WTC11 (cell line): ENCODE results near the gene MRPL39. TPM values are rescaled to one million over a fixed set of nuclear protein-coding genes. Genes with fewer than 3 reads are reported as not detected.

Experiments used
- ATAC-seq: fragments of 200-7000 bp; cut with Tn5 transposase; 2 replicates; pipeline ENCODE4 v1.10.0; 2021; ENCODE audit warnings: mild to moderate bottlenecking, moderate library complexity
- CTCF ChIA-PET: fragments of 300-600 bp; sonication (Branson Sonifier 250); formaldehyde crosslinking; loops from one replicate; lab custom pipeline; 2021; ENCODE audit warnings: antibody characterized with exemption; lab: Charles Lee
- POLR2A ChIA-PET: fragments of 350-600 bp; sonication (Branson Sonifier 250); formaldehyde crosslinking; loops from one replicate; lab custom pipeline; 2021; ENCODE audit warnings: antibody characterized with exemption; lab: Charles Lee
- DNase-seq: peaks from one replicate; pipeline ENCODE4 v3.0.0; 2021; ENCODE audit warnings: low spot score
- H3K27ac Mint-ChIP-seq: 2 replicates; pipeline ENCODE4 v1.8.0; 2021; ENCODE audit warnings: mixed read lengths
- H3K27me3 Mint-ChIP-seq: 2 replicates; pipeline ENCODE4 v1.8.0; 2021; ENCODE audit warnings: low read depth, mild to moderate bottlenecking, moderate library complexity, mixed read lengths
- H3K36me3 Mint-ChIP-seq: 2 replicates; pipeline ENCODE4 v1.8.0; 2021; ENCODE audit warnings: mixed read lengths
- H3K4me1 Mint-ChIP-seq: 2 replicates; pipeline ENCODE4 v1.8.0; 2022; ENCODE audit warnings: mixed read lengths
- H3K4me3 Mint-ChIP-seq: 2 replicates; pipeline ENCODE4 v1.8.0; 2021; ENCODE audit warnings: mild to moderate bottlenecking, moderate library complexity, mixed read lengths
- H3K9me3 Mint-ChIP-seq: 2 replicates; pipeline ENCODE4 v1.8.0; 2021; ENCODE audit warnings: mixed read lengths
- ATF1 ChIP-seq: sonication (generic); formaldehyde crosslinking; IDR thresholded peaks from 2 replicates; pipeline ENCODE4 v1.8.1; 2023; ENCODE audit warnings: mild to moderate bottlenecking, moderate library complexity, missing genetic modification reagents
- ATF3 ChIP-seq: sonication (generic); formaldehyde crosslinking; conservative IDR thresholded peaks from 2 replicates; pipeline ENCODE4 v1.8.1; 2022; ENCODE audit warnings: mild to moderate bottlenecking, missing genetic modification reagents
- CREB1 ChIP-seq: sonication (generic); formaldehyde crosslinking; IDR thresholded peaks from 2 replicates; pipeline ENCODE4 v1.8.0; 2023; ENCODE audit warnings: mild to moderate bottlenecking, missing genetic modification reagents
- CREM ChIP-seq: sonication (generic); formaldehyde crosslinking; IDR thresholded peaks from 2 replicates; pipeline ENCODE4 v1.8.1; 2022; ENCODE audit warnings: mild to moderate bottlenecking, missing genetic modification reagents, moderate library complexity
- CTCF ChIP-seq: fragments of 200-600 bp; IDR thresholded peaks from 2 replicates; pipeline ENCODE4 v1.8.0; 2022; ENCODE audit warnings: antibody characterized with exemption
- HMGA2 ChIP-seq: fragments of 250-450 bp; sonication (Bioruptor Pico); IDR thresholded peaks from 2 replicates; pipeline ENCODE4 v1.4.0; 2021; ENCODE audit warnings: mild to moderate bottlenecking, moderate library complexity
- JAZF1 ChIP-seq: fragments of 250-450 bp; sonication (Bioruptor Pico); IDR thresholded peaks from 2 replicates; pipeline ENCODE4 v1.9.0; 2021; ENCODE audit warnings: moderate library complexity, mild to moderate bottlenecking, inconsistent platforms
- MAX ChIP-seq: sonication (generic); formaldehyde crosslinking; IDR thresholded peaks from 2 replicates; pipeline ENCODE4 v1.8.0; 2022; ENCODE audit warnings: mild to moderate bottlenecking, missing genetic modification reagents
- MLX ChIP-seq: sonication (generic); formaldehyde crosslinking; IDR thresholded peaks from 2 replicates; pipeline ENCODE4 v1.8.1; 2023; ENCODE audit warnings: mild to moderate bottlenecking, missing genetic modification reagents, moderate library complexity
- NR1H2 ChIP-seq: sonication (generic); formaldehyde crosslinking; IDR thresholded peaks from 2 replicates; pipeline ENCODE4 v1.9.0; 2021; ENCODE audit warnings: mild to moderate bottlenecking, moderate library complexity, missing genetic modification reagents
- NR2C2 ChIP-seq: sonication (generic); formaldehyde crosslinking; IDR thresholded peaks from 2 replicates; pipeline ENCODE4 v1.8.0; 2022; ENCODE audit warnings: mild to moderate bottlenecking, missing genetic modification reagents
- PREB ChIP-seq: sonication (generic); formaldehyde crosslinking; IDR thresholded peaks from 2 replicates; pipeline ENCODE4 v1.8.1; 2022; ENCODE audit warnings: mild to moderate bottlenecking, missing genetic modification reagents, moderate library complexity, borderline replicate concordance
- RELA ChIP-seq: sonication (generic); formaldehyde crosslinking; IDR thresholded peaks from 2 replicates; pipeline ENCODE4 v1.8.1; 2022; ENCODE audit warnings: missing genetic modification reagents, mild to moderate bottlenecking, borderline replicate concordance
- SOX15 ChIP-seq: fragments of 250-450 bp; sonication (Bioruptor Pico); IDR thresholded peaks from 2 replicates; pipeline ENCODE4 v1.9.0; 2021; ENCODE audit warnings: mild to moderate bottlenecking
- STAT6 ChIP-seq: sonication (generic); formaldehyde crosslinking; conservative IDR thresholded peaks from 2 replicates; pipeline ENCODE4 v1.8.1; 2023; ENCODE audit warnings: mild to moderate bottlenecking, low read depth, missing genetic modification reagents, moderate library complexity
- TP53 ChIP-seq: sonication (generic); formaldehyde crosslinking; IDR thresholded peaks from 2 replicates; pipeline ENCODE4 v1.8.1; 2023; ENCODE audit warnings: mild to moderate bottlenecking, missing genetic modification reagents
- ZMAT4 ChIP-seq: fragments of 250-450 bp; sonication (Bioruptor Pico); IDR thresholded peaks from 2 replicates; pipeline ENCODE4 v1.9.0; 2021; ENCODE audit warnings: mild to moderate bottlenecking
- ZNF671 ChIP-seq: fragments of 250-450 bp; sonication (Bioruptor Pico); IDR thresholded peaks from 2 replicates; pipeline ENCODE4 v1.8.0; 2021; ENCODE audit warnings: mild to moderate bottlenecking
- total RNA-seq: library from RNA; stranded (reverse); gene quantifications from 3 replicates; pipeline ENCODE4 v1.2.3, GENCODE V29; 2021

MRPL39 gene
- total RNA-seq, 1 experiment from 2014 or later = 34.7 TPM

GRCh38 chr21:25579226-25580013 lies 27.9 kb downstream of the MRPL39 start:
- no peak overlapping the region for H3K27ac Mint-ChIP-seq
- ATAC-seq (no peak), DNase-seq (no peak)
- peaks cover 8% of the 10 kb centered on the region for H3K36me3 Mint-ChIP-seq
- peaks cover 5% of the 10 kb centered on the region for H3K9me3 Mint-ChIP-seq
- H3K4me1 Mint-ChIP-seq = peaks cover 6% of the 10 kb centered on the region
- H3K4me3 Mint-ChIP-seq = no peak overlapping the region
- H3K27me3 Mint-ChIP-seq = no peaks in the 10 kb centered on the region
- POLR2A ChIA-PET = no interaction called here
- no peak for TF ChIP-seq HMGA2 (CRISPR knock-in tag)
- TF ChIP-seq ATF1 (CRISPR knock-in tag) = no peak
- no peak for TF ChIP-seq CREB1 (CRISPR knock-in tag)
- TF ChIP-seq CREM = no peak
- no peak for TF ChIP-seq SOX15
- CTCF ChIA-PET = no interaction called here

- Mint-ChIP-seq H3K9me3 (peaks cover 5% of the 10 kb centered on the region), H3K4me1 (peaks cover 10% of the 10 kb centered on the region), H3K4me3 (no peak overlapping the region), H3K27ac (no peak overlapping the region), H3K27me3 (no peaks in the 10 kb centered on the region), H3K36me3 (peaks cover 8% of the 10 kb centered on the region)
- ChIA-PET CTCF (interaction anchor here (0.5 kb wide), 1 partner anchor 19 kb away, joined by 4 read pairs; no protein-coding TSS in a partner anchor), POLR2A (no interaction called here)
- DNase-seq (no peak), ATAC-seq (no peak)
- TF ChIP-seq NR2C2 (CRISPR knock-in tag) (no peak), MAX (CRISPR knock-in tag) (no peak), ZNF671 (CRISPR knock-in tag) (no peak), MLX (CRISPR knock-in tag) (no peak), PREB (no peak), JAZF1 (CRISPR knock-in tag) (no peak), NR1H2 (CRISPR knock-in tag) (no peak), RELA (CRISPR knock-in tag) (no peak), ATF3 (CRISPR knock-in tag) (no peak), CTCF (no peak), STAT6 (CRISPR knock-in tag) (no peak), ZMAT4 (CRISPR knock-in tag) (no peak), CREB1 (CRISPR knock-in tag) (no peak), TP53 (CRISPR knock-in tag) (no peak)
- TF ChIP-seq, all 79 proteins: peak for 0
Measured at GRCh38 chr21:25578056-25578961, 29.0 kb downstream of the MRPL39 start.
